WTC11 (cell line): ENCODE measurements around the gene RETN. TPM values are rescaled to one million over a fixed set of nuclear protein-coding genes. Genes with fewer than 3 reads are reported as not detected.

Experiments used
- ATAC-seq: fragments of 200-7000 bp; cut with Tn5 transposase; 2 replicates; pipeline ENCODE4 v1.10.0; 2021; ENCODE audit warnings: mild to moderate bottlenecking, moderate library complexity
- CTCF ChIA-PET: fragments of 300-600 bp; sonication (Branson Sonifier 250); formaldehyde crosslinking; loops from one replicate; lab custom pipeline; 2021; ENCODE audit warnings: antibody characterized with exemption; lab: Charles Lee
- POLR2A ChIA-PET: fragments of 350-600 bp; sonication (Branson Sonifier 250); formaldehyde crosslinking; loops from one replicate; lab custom pipeline; 2021; ENCODE audit warnings: antibody characterized with exemption; lab: Charles Lee
- DNase-seq: peaks from one replicate; pipeline ENCODE4 v3.0.0; 2021; ENCODE audit warnings: low spot score
- H3K27ac Mint-ChIP-seq: 2 replicates; pipeline ENCODE4 v1.8.0; 2021; ENCODE audit warnings: mixed read lengths
- H3K27me3 Mint-ChIP-seq: 2 replicates; pipeline ENCODE4 v1.8.0; 2021; ENCODE audit warnings: low read depth, mild to moderate bottlenecking, moderate library complexity, mixed read lengths
- H3K36me3 Mint-ChIP-seq: 2 replicates; pipeline ENCODE4 v1.8.0; 2021; ENCODE audit warnings: mixed read lengths
- H3K4me1 Mint-ChIP-seq: 2 replicates; pipeline ENCODE4 v1.8.0; 2022; ENCODE audit warnings: mixed read lengths
- H3K4me3 Mint-ChIP-seq: 2 replicates; pipeline ENCODE4 v1.8.0; 2021; ENCODE audit warnings: mild to moderate bottlenecking, moderate library complexity, mixed read lengths
- H3K9me3 Mint-ChIP-seq: 2 replicates; pipeline ENCODE4 v1.8.0; 2021; ENCODE audit warnings: mixed read lengths
- ATF6 ChIP-seq: sonication (generic); formaldehyde crosslinking; IDR thresholded peaks from 2 replicates; pipeline ENCODE4 v1.8.1; 2023; ENCODE audit warnings: mild to moderate bottlenecking, missing genetic modification reagents
- CBFB ChIP-seq: sonication (generic); formaldehyde crosslinking; IDR thresholded peaks from 2 replicates; pipeline ENCODE4 v1.8.1; 2022; ENCODE audit warnings: mild to moderate bottlenecking, low read depth, missing genetic modification reagents
- ERG ChIP-seq: fragments of 250-450 bp; sonication (Bioruptor Pico); IDR thresholded peaks from 2 replicates; pipeline ENCODE4 v1.8.0; 2021; ENCODE audit warnings: mild to moderate bottlenecking
- ETV6 ChIP-seq: sonication (generic); formaldehyde crosslinking; IDR thresholded peaks from 2 replicates; pipeline ENCODE4 v1.8.1; 2022; ENCODE audit warnings: mild to moderate bottlenecking, missing genetic modification reagents
- IRF1 ChIP-seq: sonication (generic); formaldehyde crosslinking; IDR thresholded peaks from 2 replicates; pipeline ENCODE4 v1.8.0; 2023; ENCODE audit warnings: missing genetic modification reagents
- ZBTB43 ChIP-seq: sonication (generic); formaldehyde crosslinking; IDR thresholded peaks from 2 replicates; pipeline ENCODE4 v1.8.1; 2023; ENCODE audit warnings: mild to moderate bottlenecking, missing genetic modification reagents
- ZNF121 ChIP-seq: sonication (generic); formaldehyde crosslinking; IDR thresholded peaks from 2 replicates; pipeline ENCODE4 v1.8.0; 2023; ENCODE audit warnings: missing genetic modification reagents
- ZNF138 ChIP-seq: sonication (generic); formaldehyde crosslinking; conservative IDR thresholded peaks from 2 replicates; pipeline ENCODE4 v1.8.1; 2022; ENCODE audit warnings: mild to moderate bottlenecking, moderate library complexity, missing genetic modification reagents
- ZNF671 ChIP-seq: fragments of 250-450 bp; sonication (Bioruptor Pico); IDR thresholded peaks from 2 replicates; pipeline ENCODE4 v1.8.0; 2021; ENCODE audit warnings: mild to moderate bottlenecking
- total RNA-seq: library from RNA; stranded (reverse); gene quantifications from 3 replicates; pipeline ENCODE4 v1.2.3, GENCODE V29; 2021
- TF ChIP-seq, protein P1 (sequence below): sonication (generic); formaldehyde crosslinking; IDR thresholded peaks from 2 replicates; pipeline ENCODE4 v1.8.0; 2022; ENCODE audit warnings: mild to moderate bottlenecking, missing genetic modification reagents
- TF ChIP-seq, protein P2 (sequence below): sonication (generic); formaldehyde crosslinking; IDR thresholded peaks from 2 replicates; pipeline ENCODE4 v1.8.0; 2022; ENCODE audit warnings: missing genetic modification reagents
- TF ChIP-seq, protein P3 (sequence below): sonication (generic); formaldehyde crosslinking; IDR thresholded peaks from 2 replicates; pipeline ENCODE4 v1.8.0; 2022; ENCODE audit warnings: mild to moderate bottlenecking, missing genetic modification reagents
- TF ChIP-seq, protein P4 (sequence below): sonication (generic); formaldehyde crosslinking; IDR thresholded peaks from 2 replicates; pipeline ENCODE4 v1.8.0; 2022; ENCODE audit warnings: mild to moderate bottlenecking, missing genetic modification reagents

Gene RETN
- total RNA-seq, 1 experiment from 2014 or later, result not detected

DNA sequence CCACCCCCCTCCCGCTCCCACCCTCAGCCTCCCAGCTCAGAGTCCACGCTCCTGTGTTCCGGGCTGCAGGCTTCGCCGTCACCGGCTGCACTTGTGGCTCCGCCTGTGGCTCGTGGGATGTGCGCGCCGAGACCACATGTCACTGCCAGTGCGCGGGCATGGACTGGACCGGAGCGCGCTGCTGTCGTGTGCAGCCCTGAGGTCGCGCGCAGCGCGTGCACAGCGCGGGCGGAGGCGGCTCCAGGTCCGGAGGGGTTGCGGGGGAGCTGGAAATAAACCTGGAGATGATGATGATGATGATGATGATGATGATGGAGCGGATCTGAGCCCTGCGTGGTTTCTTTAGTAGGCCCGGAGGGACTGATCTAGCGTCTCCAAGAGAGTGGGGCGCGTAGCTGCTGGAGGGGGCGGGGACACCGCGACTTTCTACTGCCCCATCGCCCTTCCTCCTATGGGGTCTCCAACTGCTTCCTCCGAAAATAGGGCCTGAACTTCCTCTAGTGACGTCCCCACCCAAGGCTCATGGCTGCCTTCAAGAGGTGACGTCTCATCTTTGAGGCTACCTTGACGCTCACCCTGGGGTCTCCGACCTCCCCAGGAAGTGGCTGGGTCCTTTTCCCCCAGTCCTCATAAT lies 1.4 kb downstream of the RETN start:
- Mint-ChIP-seq H3K4me1 (peaks cover 9% of the 10 kb centered on the region), H3K27me3 (peaks cover 90% of the 10 kb centered on the region), H3K9me3 (peaks cover 5% of the 10 kb centered on the region), H3K4me3 (peak overlapping the region; percentile 86), H3K36me3 (no peaks in the 10 kb centered on the region; the same call in 1 of the 2 replicates), H3K27ac (no peak overlapping the region)
- CTCF ChIA-PET, result interaction anchor here (1.5 to 5.5 kb wide), 4 partner anchors 10 to 129 kb away, joined by 4 to 57 read pairs (median 18); partner anchors contain the start of gene TRAPPC5
- TF ChIP-seq, protein P1, sequence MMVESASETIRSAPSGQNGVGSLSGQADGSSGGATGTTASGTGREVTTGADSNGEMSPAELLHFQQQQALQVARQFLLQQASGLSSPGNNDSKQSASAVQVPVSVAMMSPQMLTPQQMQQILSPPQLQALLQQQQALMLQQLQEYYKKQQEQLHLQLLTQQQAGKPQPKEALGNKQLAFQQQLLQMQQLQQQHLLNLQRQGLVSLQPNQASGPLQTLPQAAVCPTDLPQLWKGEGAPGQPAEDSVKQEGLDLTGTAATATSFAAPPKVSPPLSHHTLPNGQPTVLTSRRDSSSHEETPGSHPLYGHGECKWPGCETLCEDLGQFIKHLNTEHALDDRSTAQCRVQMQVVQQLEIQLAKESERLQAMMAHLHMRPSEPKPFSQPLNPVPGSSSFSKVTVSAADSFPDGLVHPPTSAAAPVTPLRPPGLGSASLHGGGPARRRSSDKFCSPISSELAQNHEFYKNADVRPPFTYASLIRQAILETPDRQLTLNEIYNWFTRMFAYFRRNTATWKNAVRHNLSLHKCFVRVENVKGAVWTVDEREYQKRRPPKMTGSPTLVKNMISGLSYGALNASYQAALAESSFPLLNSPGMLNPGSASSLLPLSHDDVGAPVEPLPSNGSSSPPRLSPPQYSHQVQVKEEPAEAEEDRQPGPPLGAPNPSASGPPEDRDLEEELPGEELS (CRISPR knock-in tag), result peak; percentile 65; the same call in 1 of the 2 replicates
- TF ChIP-seq ZNF671 (CRISPR knock-in tag) (no peak), ERG (no peak), IRF1 (CRISPR knock-in tag) (peak; percentile 48; the same call in 1 of the 2 replicates), ATF6 (CRISPR knock-in tag) (no peak), ZNF121 (CRISPR knock-in tag) (no peak), ETV6 (CRISPR knock-in tag) (0 out of 2 replicates have a peak, but pooled peaks have one; percentile 24), CBFB (CRISPR knock-in tag) (no peak), ZNF138 (no peak), ZBTB43 (CRISPR knock-in tag) (no peak)
- TF ChIP-seq, protein P2, sequence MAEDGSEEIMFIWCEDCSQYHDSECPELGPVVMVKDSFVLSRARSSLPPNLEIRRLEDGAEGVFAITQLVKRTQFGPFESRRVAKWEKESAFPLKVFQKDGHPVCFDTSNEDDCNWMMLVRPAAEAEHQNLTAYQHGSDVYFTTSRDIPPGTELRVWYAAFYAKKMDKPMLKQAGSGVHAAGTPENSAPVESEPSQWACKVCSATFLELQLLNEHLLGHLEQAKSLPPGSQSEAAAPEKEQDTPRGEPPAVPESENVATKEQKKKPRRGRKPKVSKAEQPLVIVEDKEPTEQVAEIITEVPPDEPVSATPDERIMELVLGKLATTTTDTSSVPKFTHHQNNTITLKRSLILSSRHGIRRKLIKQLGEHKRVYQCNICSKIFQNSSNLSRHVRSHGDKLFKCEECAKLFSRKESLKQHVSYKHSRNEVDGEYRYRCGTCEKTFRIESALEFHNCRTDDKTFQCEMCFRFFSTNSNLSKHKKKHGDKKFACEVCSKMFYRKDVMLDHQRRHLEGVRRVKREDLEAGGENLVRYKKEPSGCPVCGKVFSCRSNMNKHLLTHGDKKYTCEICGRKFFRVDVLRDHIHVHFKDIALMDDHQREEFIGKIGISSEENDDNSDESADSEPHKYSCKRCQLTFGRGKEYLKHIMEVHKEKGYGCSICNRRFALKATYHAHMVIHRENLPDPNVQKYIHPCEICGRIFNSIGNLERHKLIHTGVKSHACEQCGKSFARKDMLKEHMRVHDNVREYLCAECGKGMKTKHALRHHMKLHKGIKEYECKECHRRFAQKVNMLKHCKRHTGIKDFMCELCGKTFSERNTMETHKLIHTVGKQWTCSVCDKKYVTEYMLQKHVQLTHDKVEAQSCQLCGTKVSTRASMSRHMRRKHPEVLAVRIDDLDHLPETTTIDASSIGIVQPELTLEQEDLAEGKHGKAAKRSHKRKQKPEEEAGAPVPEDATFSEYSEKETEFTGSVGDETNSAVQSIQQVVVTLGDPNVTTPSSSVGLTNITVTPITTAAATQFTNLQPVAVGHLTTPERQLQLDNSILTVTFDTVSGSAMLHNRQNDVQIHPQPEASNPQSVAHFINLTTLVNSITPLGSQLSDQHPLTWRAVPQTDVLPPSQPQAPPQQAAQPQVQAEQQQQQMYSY, result peak; percentile 53; the same call in 1 of the 2 replicates
- TF ChIP-seq, protein P3, sequence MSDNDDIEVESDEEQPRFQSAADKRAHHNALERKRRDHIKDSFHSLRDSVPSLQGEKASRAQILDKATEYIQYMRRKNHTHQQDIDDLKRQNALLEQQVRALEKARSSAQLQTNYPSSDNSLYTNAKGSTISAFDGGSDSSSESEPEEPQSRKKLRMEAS, result peak; percentile 61; the same call in 1 of the 2 replicates
- TF ChIP-seq, protein P4, sequence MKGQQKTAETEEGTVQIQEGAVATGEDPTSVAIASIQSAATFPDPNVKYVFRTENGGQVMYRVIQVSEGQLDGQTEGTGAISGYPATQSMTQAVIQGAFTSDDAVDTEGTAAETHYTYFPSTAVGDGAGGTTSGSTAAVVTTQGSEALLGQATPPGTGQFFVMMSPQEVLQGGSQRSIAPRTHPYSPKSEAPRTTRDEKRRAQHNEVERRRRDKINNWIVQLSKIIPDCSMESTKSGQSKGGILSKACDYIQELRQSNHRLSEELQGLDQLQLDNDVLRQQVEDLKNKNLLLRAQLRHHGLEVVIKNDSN, result no peak
- peak; percentile 49 for DNase-seq
- peak; percentile 36 for ATAC-seq
- POLR2A ChIA-PET, result no interaction called here
